RPMI7951 (cell line): ENCODE results near the gene BAIAP3. TPM values are rescaled to one million over a fixed set of nuclear protein-coding genes. Genes with fewer than 3 reads are reported as not detected.

Source experiments
- DNase-seq: peaks from one replicate; pipeline ENCODE4 v3.0.0-alpha.2; 2012; ENCODE audit warnings: low read depth
- total RNA-seq: library from RNA; depleted of rRNA; stranded (reverse); fragments of >200 nt; shearing (Covaris generic); gene quantifications from 2 replicates; pipeline ENCODE4 v1.2.3, GENCODE V29; 2014

The BAIAP3 gene
- total RNA-seq, 1 experiment from 2014 or later: 2.4 TPM

GRCh38 chr16:1333854-1334700 lies 632 bp downstream of the BAIAP3 start:
- DNase-seq: no peak

- no peak for DNase-seq
Observed at GRCh38 chr16:1334739-1335138, 1.3 kb downstream of the BAIAP3 start.

GRCh38 chr16:1335211-1335971 lies 1.9 kb downstream of the BAIAP3 start:
- DNase-seq: no peak

- no peak for DNase-seq
Observed at GRCh38 chr16:1335996-1336395, 2.6 kb downstream of the BAIAP3 start.

- DNase-seq: no peak
Observed at GRCh38 chr16:1336619-1337018, 3.2 kb downstream of the BAIAP3 start.

- no peak for DNase-seq
Observed at GRCh38 chr16:1337486-1337885, 4.0 kb downstream of the BAIAP3 start.

- DNase-seq: no peak
Observed at GRCh38 chr16:1338119-1338730, 4.8 kb downstream of the BAIAP3 start.

- no peak for DNase-seq
Observed at GRCh38 chr16:1338855-1339675, 5.6 kb downstream of the BAIAP3 start.

- DNase-seq: no peak
Observed at GRCh38 chr16:1340730-1341494, 7.5 kb downstream of the BAIAP3 start.

- no peak for DNase-seq
Observed at GRCh38 chr16:1341495-1342420, 8.3 kb downstream of the BAIAP3 start.

- DNase-seq: peak; percentile 90
Observed at GRCh38 chr16:1342526-1343427, 9.3 kb downstream of the BAIAP3 start.

GRCh38 chr16:1343428-1344242 lies 10.2 kb downstream of the BAIAP3 start:
- no peak for DNase-seq

- no peak for DNase-seq
Observed at GRCh38 chr16:1344499-1344898, 11.1 kb downstream of the BAIAP3 start.

GRCh38 chr16:1345087-1345486 lies 11.6 kb downstream of the BAIAP3 start:
- peak; percentile 13 for DNase-seq

- DNase-seq: no peak
Observed at GRCh38 chr16:1345651-1346421, 12.4 kb downstream of the BAIAP3 start.

GRCh38 chr16:1346422-1347285 lies 13.2 kb downstream of the BAIAP3 start:
- DNase-seq: peak; percentile 21
